ENCODE data around the gene GMDS. TPM values are rescaled to one million over a fixed set of nuclear protein-coding genes. Genes with fewer than 3 reads are reported as not detected.

The GMDS gene
- total and polyA plus RNA-seq, 2 of the 4 experiments (the other 2 are of a cell fraction) = 7.3 to 21.9 TPM

DNA sequence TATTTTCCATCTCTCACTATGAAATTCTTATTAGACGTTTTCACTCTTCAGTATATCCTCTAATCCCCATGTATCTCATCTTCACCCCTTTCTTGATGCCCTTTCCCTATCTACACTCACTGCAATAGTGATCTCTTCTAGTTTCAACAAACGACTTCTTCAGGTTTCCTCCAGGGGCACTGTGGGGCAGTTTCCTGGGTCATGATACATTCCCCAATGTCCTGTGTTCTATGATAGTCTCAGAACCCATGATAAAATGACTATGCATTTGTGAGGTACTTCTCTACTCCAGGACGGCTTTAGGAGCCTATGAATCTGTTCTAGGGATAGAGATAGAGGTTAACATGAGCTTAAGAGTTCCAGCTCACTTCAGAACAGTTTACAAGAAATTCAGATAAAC lies 452.4 kb downstream of the GMDS start:
- dilution Hi-C loops (cut with HindIII; ENCODE audit: low sequenced_read_pairs, unreplicated experiment) = no loop called here
- Histone ChIP-seq H3K4me1 (ENCODE audit: control insufficient read depth, insufficient read depth, low read length) (peaks cover 7% of the 10 kb centered on the region), H3K4me3 (ENCODE audit: insufficient read depth, low read depth, low read length) (no peak overlapping the region), H4K91ac (ENCODE audit: insufficient read depth, low read depth, low read length) (no peak overlapping the region), H4K20me1 (ENCODE audit: insufficient read depth, low read length) (no peaks in the 10 kb centered on the region), H3K56ac (ENCODE audit: extremely low read depth, insufficient read depth, low read length) (no peak overlapping the region), H4K8ac (ENCODE audit: low read depth in 2 of 2, low read length in 2 of 2) (no peak overlapping the region), H4K5ac (ENCODE audit: low read depth, low read length) (no peak overlapping the region), H3K23ac (ENCODE audit: low read depth, low read length) (no peak overlapping the region), H2AFZ (replicated peaks; ENCODE audit: low read length, poor library complexity) (no peak overlapping the region), H3K27me3 (ENCODE audit: control insufficient read depth, insufficient read depth, low read length) (no peaks in the 10 kb centered on the region), H3K27ac (ENCODE audit: insufficient read depth, low read length) (no peak overlapping the region), H3K18ac (ENCODE audit: low read depth, low read length) (no peak overlapping the region), H3K4ac (ENCODE audit: low read depth, low read length) (no peak overlapping the region), H3K9me1 (ENCODE audit: insufficient read depth, low read length) (peaks cover 8% of the 10 kb centered on the region), H3K9ac (ENCODE audit: low read depth, low read length) (no peak overlapping the region), H3K9me3 (ENCODE audit: control insufficient read depth, insufficient read depth, low read length) (no peaks in the 10 kb centered on the region), H2BK20ac (ENCODE audit: low read depth, low read length) (no peak overlapping the region), H3K79me1 (ENCODE audit: low read depth in 1 of 2, low read length in 2 of 2) (0 out of 4 replicates have a peak, but pooled peaks cover 0 to 4% of the 10 kb centered on the region in 2 experiments), H2BK15ac (ENCODE audit: low read depth, low read length) (no peak overlapping the region), H2BK5ac (ENCODE audit: low read depth, low read length, poor library complexity, severe bottlenecking) (no peak overlapping the region), H3K36me3 (ENCODE audit: control insufficient read depth, insufficient read depth, low read length) (no peaks in the 10 kb centered on the region), H3K4me2 (ENCODE audit: low read depth, low read length) (no peak overlapping the region), H2BK120ac (ENCODE audit: low read depth, low read length) (no peak overlapping the region), H3K14ac (replicated peaks; ENCODE audit: low read depth, low read length) (no peak overlapping the region), H2AK9ac (replicated peaks; ENCODE audit: low read depth, low read length, poor library complexity) (no peak overlapping the region), H2AK5ac (ENCODE audit: low read depth, low read length) (no peak overlapping the region)
- TF ChIP-seq, protein P1, sequence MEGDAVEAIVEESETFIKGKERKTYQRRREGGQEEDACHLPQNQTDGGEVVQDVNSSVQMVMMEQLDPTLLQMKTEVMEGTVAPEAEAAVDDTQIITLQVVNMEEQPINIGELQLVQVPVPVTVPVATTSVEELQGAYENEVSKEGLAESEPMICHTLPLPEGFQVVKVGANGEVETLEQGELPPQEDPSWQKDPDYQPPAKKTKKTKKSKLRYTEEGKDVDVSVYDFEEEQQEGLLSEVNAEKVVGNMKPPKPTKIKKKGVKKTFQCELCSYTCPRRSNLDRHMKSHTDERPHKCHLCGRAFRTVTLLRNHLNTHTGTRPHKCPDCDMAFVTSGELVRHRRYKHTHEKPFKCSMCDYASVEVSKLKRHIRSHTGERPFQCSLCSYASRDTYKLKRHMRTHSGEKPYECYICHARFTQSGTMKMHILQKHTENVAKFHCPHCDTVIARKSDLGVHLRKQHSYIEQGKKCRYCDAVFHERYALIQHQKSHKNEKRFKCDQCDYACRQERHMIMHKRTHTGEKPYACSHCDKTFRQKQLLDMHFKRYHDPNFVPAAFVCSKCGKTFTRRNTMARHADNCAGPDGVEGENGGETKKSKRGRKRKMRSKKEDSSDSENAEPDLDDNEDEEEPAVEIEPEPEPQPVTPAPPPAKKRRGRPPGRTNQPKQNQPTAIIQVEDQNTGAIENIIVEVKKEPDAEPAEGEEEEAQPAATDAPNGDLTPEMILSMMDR (conservative IDR thresholded peaks at IDR 0.05; ENCODE audit: low read depth, low read length) = peak; percentile 29
- TF ChIP-seq RAD21 (IDR thresholded peaks at IDR 0.05; ENCODE audit: low read length) (peak; percentile 32), SMC3 (IDR thresholded peaks at IDR 0.05; ENCODE audit: low read depth, low read length) (no peak)
- WGBS, 2 experiments (ENCODE audit: extremely low coverage in 2 of 2, insufficient read length in 1 of 2) = no CpG with 5 or more reads among the region's 3 CpGs
- intact Hi-C loops (cut with micrococcal nuclease) = no loop called here
- no TSS peak for BruUV-seq (replicated peaks)
- DNase-seq (peak; percentile 10), ATAC-seq (ENCODE audit: low read depth) (no peak)
- in situ Hi-C loops (cut with MboI; ENCODE audit: low sequenced_read_pairs) = no loop called here
- CTCF ChIA-PET = interaction anchor here (0.6 to 1.3 kb wide), 2 partner anchors 11 to 363 kb away, joined by 3 read pairs; no protein-coding TSS in a partner anchor
- POLR2A ChIA-PET (ENCODE audit: unreplicated experiment) = no interaction called here
